GM21526 (cell line): Measurements from ENCODE around the gene VKORC1.
"Not testable (repeated sequence)": the region's sequence is repeated elsewhere in the genome, so short reads cannot be mapped to it uniquely, and the experiment has no call there.

ENCODE experiments used
- ATAC-seq: cut with Tn5 transposase; IDR thresholded peaks from one replicate; pipeline ENCODE4 v1.9.1; 2021; ENCODE audit warnings: moderate library complexity; ENCODE audit not compliant: unreplicated experiment, low FRiP score

Gene VKORC1

DNA sequence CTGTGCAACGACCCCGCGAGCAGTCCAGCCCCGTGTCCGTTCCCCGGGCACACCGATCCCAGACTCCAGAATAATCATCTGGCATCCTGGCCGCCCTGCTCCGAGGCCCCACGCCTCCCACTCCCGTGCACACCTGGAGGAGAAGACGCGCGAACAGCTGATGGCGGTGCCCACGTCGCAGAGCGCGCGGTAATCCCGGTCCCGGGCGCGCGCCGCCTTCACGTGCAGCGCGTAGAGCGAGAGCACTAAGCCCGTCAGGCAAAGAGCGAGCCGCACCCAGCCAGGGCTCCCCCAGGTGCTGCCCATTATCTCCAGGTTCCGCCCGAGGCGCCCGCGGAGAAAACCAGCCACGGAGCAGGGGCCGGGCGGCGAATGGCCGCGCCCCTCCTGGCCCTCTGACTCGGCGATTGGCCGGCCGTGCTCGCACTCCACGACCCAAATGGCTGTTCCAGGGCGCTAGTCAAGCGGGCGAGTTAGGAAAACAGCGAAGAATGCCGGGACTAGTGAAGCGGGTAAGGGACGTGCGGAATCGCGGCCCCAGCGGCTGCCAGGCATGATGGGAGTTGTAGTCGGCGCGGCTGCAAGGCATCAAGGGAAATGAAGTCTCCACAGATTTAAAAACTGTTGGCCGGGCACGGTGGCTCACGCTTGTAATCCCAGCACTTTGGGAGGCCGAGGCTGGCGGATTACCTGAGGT, at the start of gene VKORC1:
TSS of gene VKORC1 (minus strand) at position 374 of the 697 bp plus-strand sequence. CDS start at position 306, 68 bp downstream.
- peak; percentile 65 for ATAC-seq

DNA sequence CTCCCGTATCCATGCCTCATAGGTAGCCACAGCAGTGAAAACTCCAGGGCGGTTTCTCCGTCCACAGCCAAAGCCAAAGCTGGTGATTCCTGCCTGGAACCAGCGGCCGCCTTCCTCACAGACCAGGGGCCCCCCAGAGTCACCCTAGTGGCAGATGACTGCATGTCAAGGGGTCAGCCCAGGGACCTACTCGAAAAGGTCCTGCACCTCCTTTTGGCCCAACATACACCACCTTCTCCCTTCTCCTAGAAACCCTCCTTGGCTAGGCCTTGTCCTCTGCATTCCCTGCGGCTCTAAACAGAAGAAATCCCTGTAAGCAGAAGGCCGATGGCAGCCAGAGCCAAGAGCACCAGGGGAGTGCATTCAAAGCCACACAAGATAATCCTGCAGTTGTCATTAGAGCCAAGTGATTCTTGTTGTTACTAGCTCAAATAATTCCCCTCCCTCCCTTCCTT, 49.1 kb upstream of the VKORC1 start:
- ATAC-seq = no peak

DNA sequence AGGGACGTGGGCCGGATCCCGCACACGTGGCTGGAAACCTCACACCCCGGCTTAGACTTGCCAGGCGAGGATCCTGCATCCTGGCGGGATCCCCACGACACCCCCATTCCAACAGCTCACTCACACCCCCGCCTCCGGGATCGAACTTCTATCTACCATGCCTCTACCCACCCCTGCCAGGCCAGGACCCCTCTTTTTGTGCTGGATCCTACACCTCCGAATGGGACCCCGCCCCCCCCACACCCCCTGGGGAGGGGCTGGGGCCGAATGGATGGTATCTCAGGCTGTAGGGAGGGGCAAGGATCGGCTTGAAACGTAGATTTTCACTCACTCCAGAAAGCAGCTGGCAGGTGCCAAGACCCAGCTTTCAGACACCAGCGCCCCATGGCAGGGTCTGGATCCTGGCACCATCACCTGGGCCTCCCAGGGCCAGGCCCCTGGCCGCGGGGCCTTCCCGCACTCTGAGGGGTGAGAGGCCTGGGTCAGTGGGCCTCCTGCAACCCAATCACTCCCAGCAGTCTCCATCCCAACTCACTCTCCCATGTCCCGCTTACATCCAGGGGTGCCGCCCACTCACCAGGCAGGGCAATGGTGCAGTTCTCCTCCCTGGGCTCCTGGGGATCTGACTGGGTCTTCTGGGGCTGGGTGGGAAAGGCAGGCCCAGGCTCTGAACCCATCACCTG, 48.6 kb upstream of the VKORC1 start:
- ATAC-seq = no peak

- ATAC-seq = peak; percentile 83
Observed at GRCh38 chr16:31142109-31143010, 47.8 kb upstream of the VKORC1 start.

GRCh38 chr16:31141489-31142108, 47.0 kb upstream of the VKORC1 start:
- peak; percentile 10 for ATAC-seq

GRCh38 chr16:31141071-31141469, 46.5 kb upstream of the VKORC1 start:
- not testable (repeated sequence) for ATAC-seq

- ATAC-seq = no peak
Observed at GRCh38 chr16:31138621-31139578, 44.3 kb upstream of the VKORC1 start.

DNA sequence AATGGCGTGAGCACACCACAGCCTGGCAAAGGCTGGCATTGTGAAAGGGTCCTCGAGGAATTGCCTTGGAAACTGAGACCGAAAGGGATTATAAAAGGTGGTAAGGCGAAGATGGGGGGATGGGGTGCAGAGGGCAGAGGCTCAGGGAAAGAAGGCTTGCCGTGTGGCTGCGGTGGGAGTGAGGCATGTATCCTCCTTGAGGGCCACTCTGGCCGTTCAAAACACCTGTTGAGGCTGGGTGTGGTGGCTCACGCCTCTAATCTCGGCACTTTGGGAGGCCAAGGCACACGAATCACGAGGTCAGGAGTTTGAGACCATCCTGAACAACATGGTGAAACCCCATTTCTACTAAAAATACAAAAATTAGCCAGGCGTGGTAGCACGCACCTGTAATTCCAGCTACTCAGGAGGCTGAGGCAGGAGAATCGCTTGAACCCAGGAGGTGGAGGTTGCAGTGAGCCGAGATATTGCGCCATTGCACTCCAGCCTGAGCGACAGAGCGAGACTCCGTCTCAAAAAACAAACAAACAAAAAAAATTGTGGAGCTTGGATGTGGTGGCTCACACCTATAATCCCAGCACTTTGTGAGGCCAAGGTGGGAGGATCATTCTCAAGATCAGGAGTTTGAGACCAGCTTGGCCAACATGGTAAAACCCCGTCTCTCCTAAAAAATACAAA, 42.4 kb upstream of the VKORC1 start:
- ATAC-seq = not testable (repeated sequence)

GRCh38 chr16:31136287-31136662, 41.7 kb upstream of the VKORC1 start:
- no peak for ATAC-seq

GRCh38 chr16:31135535-31136286, 41.1 kb upstream of the VKORC1 start, which contains the start of gene PRSS8:
Gene PRSS8, minus strand, starts transcription at chr16:31135727. Its CDS starts 229 bp downstream, at chr16:31135498.
- ATAC-seq = no peak

DNA sequence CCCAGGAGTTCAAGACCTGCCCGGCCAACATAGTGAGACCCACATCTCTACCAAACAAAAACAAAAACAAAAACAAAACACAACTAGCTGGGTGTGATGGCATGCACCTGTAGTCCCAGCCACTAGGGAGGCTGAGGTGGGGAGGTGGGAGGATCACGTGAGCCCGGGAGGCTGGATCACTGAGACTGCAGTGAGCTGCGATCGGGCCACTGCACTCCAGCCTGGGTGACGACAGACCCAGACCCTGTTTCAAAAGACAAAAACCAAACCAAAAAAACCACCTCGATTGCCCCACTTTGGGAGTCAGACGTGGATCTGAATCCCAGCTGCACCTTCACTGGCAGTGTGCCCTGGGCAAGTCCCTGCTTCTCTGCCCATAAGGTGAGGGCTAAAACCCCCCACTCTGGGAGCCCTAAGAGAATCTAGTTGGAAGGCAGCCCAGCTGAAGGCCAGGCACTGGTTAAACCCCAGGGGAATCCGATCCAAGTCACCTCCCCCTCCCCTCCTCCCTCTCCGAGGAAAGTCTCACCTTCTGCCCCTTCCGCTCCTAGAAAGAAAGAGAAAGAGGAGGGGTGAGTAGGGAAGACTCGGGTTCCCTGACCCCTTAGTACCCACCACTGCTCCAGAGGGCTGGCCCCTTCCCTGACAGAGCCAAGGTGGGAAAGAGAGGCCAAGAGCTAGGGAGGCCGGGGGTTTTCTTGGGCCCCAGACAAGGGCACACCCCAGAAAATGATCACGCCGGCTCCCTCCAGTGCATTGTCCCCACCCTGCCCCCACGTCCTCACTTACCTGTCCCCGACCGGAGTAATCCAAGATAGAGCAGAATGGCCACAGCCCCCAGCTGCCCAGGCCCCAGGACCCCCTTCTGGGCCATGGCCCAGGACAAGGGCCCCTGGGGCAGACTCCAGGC, 40.3 kb upstream of the VKORC1 start:
- no peak for ATAC-seq

DNA sequence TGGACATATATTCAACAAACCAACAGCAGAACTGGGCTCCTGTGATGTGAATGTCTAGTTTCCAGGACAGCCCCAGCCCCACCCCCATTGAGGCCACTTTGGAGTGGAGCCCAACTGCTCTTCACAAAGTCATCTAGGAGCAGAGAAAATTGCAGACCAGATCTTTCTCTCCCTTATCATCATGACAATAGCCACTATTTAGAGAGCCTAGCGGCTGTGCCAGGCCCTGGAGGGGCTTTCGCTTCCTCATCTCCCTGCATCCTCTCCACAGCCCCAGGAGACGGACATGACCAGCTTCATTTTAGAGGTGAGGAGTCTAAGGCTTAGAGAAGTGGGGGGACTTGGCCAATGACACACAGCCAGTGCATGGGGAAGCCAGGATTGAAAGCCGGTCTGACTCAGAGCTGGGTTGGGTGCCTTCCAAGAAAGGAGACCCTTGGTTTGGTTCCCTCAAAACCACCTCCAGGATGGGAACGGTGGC, 39.5 kb upstream of the VKORC1 start:
- no peak for ATAC-seq

DNA sequence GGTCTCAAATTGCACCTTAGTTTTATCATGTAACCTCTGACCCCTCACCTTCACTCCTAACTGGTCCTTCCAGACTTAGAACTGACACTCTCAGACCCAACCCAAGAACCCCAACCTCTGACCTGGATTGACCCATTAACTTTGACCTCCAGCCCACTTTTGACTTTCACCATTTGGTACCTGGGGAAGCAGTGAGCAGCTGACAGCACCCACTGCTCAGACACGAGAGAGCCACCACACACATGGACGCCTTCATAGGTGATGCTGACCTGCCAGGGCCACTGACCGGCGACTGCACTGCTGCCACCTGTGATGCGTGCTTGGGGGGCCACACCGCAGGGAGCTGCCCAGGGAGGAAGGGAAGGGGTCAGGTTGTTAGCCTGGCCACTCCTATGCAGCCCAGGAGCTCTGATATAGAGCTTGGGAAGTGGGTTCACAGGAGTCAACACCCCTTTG, 38.5 kb upstream of the VKORC1 start:
- ATAC-seq = no peak

GRCh38 chr16:31132303-31132979, 37.8 kb upstream of the VKORC1 start:
- ATAC-seq = no peak

GRCh38 chr16:31131841-31132271, 37.3 kb upstream of the VKORC1 start:
- no peak for ATAC-seq

DNA sequence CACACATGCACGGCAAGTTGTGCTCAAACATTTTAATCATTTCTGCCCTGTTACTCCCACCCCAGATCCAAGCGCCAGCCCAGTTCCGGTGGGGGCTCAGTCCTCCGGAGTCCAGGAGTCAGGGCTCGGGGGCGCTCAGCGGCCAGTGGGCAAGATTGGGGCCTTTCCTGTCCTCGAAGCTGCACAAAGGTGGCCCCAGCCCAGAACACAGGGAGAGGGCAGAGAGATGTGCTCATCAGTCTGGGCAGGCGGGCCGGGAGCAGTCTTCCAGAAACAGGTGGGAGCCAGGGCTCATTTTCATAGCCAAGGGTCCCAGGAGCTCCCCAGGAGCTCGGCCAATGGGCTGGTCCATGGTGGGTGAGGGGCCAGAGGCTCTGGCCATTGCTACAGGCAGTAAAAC, 36.8 kb upstream of the VKORC1 start:
- no peak for ATAC-seq
